ENCODE data around the gene OR14C36.
"Not testable (repeated sequence)": the region's sequence is repeated elsewhere in the genome, so short reads cannot be mapped to it uniquely, and the experiment has no call there.

OR14C36 gene, protein sequence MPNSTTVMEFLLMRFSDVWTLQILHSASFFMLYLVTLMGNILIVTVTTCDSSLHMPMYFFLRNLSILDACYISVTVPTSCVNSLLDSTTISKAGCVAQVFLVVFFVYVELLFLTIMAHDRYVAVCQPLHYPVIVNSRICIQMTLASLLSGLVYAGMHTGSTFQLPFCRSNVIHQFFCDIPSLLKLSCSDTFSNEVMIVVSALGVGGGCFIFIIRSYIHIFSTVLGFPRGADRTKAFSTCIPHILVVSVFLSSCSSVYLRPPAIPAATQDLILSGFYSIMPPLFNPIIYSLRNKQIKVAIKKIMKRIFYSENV

GRCh38 chr1:248348475-248348874, at the start of gene OR14C36:
OR14C36 (plus strand) TSS chr1:248348775; CDS start chr1:248348775, 0 bp downstream.
- TF ChIP-seq, protein P1, sequence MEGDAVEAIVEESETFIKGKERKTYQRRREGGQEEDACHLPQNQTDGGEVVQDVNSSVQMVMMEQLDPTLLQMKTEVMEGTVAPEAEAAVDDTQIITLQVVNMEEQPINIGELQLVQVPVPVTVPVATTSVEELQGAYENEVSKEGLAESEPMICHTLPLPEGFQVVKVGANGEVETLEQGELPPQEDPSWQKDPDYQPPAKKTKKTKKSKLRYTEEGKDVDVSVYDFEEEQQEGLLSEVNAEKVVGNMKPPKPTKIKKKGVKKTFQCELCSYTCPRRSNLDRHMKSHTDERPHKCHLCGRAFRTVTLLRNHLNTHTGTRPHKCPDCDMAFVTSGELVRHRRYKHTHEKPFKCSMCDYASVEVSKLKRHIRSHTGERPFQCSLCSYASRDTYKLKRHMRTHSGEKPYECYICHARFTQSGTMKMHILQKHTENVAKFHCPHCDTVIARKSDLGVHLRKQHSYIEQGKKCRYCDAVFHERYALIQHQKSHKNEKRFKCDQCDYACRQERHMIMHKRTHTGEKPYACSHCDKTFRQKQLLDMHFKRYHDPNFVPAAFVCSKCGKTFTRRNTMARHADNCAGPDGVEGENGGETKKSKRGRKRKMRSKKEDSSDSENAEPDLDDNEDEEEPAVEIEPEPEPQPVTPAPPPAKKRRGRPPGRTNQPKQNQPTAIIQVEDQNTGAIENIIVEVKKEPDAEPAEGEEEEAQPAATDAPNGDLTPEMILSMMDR (IDR thresholded peaks at IDR 0.05; ENCODE audit: insufficient read depth, low read depth, low read length, missing control alignments) = no peak
- DNase-seq (ENCODE audit: low read depth) = no peak
- no peak within 1 kb of the TSS for H3K4me3 ChIP-seq (ENCODE audit: low read depth, low read length)

DNA sequence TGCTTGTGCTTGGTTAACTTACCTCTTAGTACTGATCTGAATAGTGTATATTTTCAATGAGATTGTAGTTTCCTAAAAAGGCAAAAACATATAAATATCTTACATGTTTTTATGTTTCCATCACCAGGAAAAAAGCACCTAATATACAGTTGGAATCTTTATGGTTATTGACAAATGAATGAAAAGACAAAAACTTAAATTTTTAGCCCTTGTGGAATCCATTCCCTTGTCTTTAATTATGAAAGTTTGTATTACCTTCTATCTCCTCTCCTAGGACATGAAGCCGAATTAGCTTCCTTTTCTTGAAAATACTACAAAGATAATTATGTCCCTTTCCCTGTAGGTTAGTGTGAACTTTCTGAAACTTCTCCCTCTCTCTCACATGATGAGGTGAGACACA, 45.3 kb upstream of the OR14C36 start, which contains the start of gene OR2T12:
TSS of gene OR2T12 (minus strand) at position 101 of the 400 bp plus-strand sequence. CDS start 7,846 bp downstream, outside the sequence.
- TF ChIP-seq, protein P1 (IDR thresholded peaks at IDR 0.05; ENCODE audit: insufficient read depth, low read depth, low read length, missing control alignments) = no peak
- no peak for DNase-seq (ENCODE audit: low read depth)
- H3K4me3 ChIP-seq (ENCODE audit: low read depth, low read length) = no peak within 1 kb of the TSS

GRCh38 chr1:248305672-248306071, 42.9 kb upstream of the OR14C36 start:
- not testable (repeated sequence) for DNase-seq (ENCODE audit: low read depth)

DNA sequence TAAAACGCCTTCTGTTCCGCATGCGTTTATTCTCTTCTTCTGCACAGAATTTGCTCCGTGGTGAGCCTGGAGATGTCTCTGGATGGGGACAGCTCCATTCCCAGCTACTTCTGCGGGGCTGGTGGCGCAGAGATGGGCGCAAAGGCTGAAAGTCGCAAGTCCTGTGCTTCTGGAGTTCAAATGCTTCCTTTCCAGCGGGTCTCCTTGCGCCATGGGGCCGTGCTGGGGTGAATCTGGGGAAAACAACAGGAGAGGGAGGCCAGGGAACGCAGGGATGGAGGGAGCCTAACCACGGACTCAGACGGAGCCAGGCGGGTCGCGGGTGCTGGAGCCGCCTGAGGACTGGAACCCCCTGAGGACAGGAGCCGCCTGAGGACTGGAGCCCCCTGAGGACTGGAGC, 42.5 kb upstream of the OR14C36 start:
- H3K4me3 ChIP-seq (ENCODE audit: low read depth, low read length) = no peak overlapping the region
- DNase-seq (ENCODE audit: low read depth) = no peak
- TF ChIP-seq, protein P1 (IDR thresholded peaks at IDR 0.05; ENCODE audit: insufficient read depth, low read depth, low read length, missing control alignments) = no peak

More at GRCh38 chr1:248305672-248306071, 42.9 kb upstream of the OR14C36 start:
- H3K4me3 ChIP-seq (ENCODE audit: low read depth, low read length) = not testable (repeated sequence)

DNA sequence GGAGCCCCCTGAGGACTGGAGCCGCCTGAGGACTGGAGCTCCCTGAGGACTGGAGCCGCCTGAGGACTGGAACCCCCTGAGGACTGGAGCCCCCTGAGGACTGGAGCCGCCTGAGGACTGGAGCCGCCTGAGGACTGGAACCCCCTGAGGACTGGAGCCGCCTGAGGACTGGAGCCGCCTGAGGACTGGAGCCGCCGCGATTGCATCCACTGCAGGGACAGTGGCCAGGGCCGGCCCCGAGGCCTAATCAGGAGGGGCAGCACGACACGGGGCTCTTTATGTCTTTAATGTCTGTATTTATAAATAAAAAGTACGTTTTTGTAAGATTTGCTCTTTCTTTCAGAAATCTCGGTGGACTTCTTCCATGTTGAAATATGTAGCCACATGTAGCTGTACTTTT, 41.8 kb upstream of the OR14C36 start:
- DNase-seq (ENCODE audit: low read depth); H3K4me3 ChIP-seq (ENCODE audit: low read depth, low read length): not testable (repeated sequence)

DNA sequence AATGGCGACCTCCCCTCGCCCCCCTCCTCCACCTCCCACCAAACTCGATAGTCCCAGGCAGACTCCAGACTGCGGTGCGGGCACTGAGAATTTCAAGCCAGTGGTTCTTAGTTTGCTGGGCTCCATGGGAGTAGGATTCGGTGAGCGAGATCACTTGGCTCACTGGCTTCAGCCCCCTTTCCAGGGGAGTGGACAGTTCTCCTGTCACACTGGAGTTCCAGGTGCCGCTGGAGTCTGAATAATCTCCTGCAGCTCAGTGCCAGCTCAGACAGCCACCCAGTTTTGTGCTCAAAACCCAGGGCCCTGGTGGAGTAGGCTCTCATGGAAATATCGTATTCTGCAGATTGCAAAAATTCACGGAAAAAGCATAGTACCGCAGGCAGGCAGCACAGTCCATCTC, 31.8 kb upstream of the OR14C36 start:
- H3K4me3 ChIP-seq (ENCODE audit: low read depth, low read length) = no peak overlapping the region
- no peak for DNase-seq (ENCODE audit: low read depth)
- TF ChIP-seq, protein P1 (IDR thresholded peaks at IDR 0.05; ENCODE audit: insufficient read depth, low read depth, low read length, missing control alignments) = no peak

DNA sequence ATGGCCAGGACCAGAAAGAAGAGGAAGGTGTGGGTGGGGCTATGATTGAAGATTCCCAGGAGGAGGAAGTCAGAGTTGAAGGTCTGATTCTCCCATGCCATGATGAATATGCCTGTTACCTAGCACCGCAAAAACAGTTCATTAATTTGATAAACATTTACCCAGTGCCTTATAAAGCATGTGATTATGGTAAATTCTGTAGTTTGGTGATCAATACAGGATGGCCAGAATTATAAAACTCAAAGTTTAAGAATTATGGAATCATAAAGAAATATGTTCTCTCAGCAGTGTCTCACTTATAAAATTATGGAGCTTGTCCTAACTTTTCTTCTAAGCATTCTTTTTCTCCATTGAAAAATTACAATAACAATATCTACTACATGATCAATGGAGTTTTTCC, 24.1 kb upstream of the OR14C36 start, which contains the start of gene OR2M7:
TSS of gene OR2M7 (minus strand) at position 101 of the 400 bp plus-strand sequence. CDS start at position 101, 0 bp downstream.
- DNase-seq (ENCODE audit: low read depth) = no peak
- TF ChIP-seq, protein P1 (IDR thresholded peaks at IDR 0.05; ENCODE audit: insufficient read depth, low read depth, low read length, missing control alignments) = no peak

DNA sequence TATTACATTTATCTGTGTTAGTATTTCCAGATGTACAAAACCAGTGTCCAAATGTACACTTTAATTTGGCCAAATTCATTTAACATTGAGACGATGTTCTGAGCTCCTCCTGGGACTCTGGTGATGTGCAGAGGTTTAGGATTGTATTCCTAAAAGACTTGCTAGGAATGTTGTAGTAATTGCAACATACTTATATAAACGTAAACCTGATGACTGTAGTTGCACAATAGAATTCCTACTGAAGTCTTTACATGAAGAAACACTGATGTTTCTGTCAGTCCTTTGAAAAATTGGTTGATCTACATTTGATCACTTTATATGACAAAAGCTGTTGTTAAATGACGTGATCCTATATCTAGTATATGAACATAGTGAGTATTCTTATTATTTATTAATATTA, 5.1 kb upstream of the OR14C36 start:
- no peak overlapping the region for H3K4me3 ChIP-seq (ENCODE audit: low read depth, low read length)
- TF ChIP-seq, protein P1 (IDR thresholded peaks at IDR 0.05; ENCODE audit: insufficient read depth, low read depth, low read length, missing control alignments) = no peak
- no peak for DNase-seq (ENCODE audit: low read depth)

More for the DNA sequence above, 24.1 kb upstream of the OR14C36 start, which contains the start of gene OR2M7:
- H3K4me3 ChIP-seq (ENCODE audit: low read depth, low read length) = no peak within 1 kb of the TSS
